CD1c-positive myeloid dendritic cell (primary cell): ENCODE measurements around the gene GRK3.

Source experiments
- DNase-seq: peaks from one replicate; pipeline ENCODE4 v3.0.0-alpha.2; 2016; ENCODE audit errors: extremely low spot score

Gene GRK3

DNA sequence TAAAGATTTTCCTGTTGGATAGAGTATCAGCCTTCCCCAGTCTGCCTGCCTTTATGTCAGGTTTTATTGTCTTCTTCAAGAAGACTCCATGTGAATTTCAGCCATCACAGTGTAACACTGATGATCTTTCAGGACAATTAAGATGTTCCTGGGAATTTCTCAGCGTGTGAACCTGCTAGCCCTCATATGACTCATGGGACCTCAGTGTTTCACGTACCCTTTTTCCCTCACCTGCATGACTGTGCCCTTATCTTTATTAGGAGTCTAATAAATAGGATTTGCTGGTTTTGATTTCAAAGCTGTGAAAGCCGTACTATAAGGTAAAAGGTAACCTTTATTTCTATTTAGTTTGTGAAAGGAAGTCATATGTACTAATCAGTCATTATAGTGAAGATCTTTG is 95.9 kb downstream of the GRK3 start:
- DNase-seq: no peak

DNA sequence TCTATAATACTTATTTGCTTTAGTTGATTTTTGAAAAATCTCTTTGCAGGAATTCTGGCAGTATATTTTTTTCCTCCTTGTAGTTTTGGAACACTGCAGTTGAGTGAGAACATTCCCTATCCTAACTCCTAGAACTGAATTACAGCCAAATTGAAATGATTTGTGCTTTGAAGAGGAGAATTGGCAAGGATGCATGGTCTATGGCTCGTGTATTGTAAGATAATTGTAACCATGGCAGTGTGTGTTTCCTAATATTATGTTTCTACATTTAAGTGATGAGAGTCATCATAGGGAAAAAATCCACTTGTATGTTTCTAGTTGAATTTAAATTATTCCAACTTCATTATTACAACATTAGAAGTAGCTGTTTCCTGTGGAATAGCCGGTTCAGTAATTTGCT is 96.6 kb downstream of the GRK3 start:
- no peak for DNase-seq

DNA sequence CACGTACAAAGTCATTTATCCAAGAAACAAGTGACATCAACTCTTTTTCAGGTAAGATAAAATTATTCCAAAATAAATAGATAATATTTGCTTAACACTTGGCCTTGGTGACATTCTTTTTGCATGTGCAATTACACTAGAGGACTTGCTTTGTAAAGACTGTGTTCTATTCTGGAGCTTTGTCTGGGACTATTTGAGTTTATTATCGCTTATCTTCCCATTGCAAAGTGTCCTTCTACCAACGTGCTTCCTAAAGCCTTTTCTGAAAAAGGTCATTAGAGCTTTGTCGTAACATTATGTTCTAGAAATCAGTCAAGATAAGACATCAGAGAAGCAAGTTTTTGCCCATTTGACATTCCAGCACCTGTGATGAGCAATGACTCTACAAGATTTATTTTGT is 99.2 kb downstream of the GRK3 start:
- no peak for DNase-seq

DNA sequence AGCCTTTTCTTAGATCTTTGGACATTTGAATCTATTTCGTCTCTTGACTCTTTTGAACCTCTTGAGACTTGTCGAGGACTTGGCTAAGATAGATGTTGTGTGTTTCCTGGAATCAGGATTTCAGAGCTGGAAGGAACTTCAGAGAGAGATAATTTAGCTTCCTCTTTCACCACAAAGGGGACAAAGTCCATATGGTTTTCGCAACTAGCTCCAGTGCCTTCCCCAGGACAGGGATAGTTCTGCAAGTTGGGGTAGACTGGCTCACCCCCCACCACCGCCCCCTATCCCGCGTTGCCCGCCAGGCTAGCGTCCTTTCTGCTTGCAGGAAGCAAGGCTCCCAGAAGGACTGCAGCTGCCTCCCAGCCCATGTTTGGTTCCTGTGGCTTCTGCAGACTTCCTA is 101.8 kb downstream of the GRK3 start:
- peak; percentile 54 for DNase-seq

DNA sequence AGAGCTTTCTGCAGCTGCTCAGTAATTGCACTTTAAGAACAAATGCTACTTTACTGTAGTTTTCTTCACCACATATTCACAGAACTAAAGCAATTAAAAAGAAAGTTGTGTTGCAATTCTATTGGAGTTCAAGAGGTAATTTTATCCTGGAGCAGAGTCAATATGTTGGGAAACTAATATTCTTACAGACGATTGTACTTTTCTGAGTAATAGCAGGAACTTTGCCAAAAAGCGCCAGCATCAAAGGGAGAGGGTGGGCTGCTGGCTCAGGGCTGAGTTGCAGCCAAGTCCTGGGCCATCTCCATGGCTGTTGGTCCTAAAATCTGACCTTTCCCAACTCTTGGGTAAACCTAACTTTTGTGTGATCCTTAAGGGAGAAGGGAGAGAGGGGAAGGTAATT is 104.0 kb downstream of the GRK3 start:
- no peak for DNase-seq

DNA sequence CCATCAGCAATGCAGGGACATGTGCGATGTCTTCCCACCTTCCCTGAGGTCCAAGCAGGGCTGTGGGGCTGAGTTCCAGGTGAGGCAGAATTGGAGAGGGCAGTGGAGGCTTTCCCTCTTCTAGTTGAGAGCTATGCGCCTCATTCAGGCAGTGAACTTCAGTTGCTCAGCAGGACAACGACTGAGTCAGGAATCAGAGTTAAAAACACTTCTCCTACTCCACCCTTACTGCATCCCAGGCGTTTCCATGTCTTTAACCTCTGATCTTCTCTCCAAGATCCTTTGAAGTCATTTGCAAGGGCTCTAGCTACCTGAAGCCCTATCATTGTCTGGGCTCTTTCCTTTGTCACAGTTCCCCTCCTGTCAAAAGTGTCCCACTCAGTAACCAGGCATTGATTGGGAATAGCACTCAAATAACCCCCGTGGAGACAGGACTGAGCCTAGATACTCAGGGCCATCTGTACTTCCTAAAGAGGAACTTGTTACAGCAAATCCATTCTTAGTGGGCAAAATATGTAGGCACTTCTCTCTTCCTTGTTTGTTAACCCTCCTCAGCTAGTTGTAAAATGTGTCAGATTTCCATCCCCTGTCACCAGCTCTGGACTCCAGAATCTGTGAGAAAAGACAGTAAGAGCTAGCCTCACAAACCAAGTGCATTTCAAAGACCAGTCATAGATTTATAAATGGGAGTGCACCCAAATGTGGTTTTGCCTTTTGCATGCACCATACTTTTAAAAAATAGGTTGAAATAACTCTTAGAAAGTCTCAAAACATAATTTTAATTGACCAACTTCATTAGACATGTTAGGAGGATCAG is 105.0 kb downstream of the GRK3 start:
- peak; percentile 66 for DNase-seq

DNA sequence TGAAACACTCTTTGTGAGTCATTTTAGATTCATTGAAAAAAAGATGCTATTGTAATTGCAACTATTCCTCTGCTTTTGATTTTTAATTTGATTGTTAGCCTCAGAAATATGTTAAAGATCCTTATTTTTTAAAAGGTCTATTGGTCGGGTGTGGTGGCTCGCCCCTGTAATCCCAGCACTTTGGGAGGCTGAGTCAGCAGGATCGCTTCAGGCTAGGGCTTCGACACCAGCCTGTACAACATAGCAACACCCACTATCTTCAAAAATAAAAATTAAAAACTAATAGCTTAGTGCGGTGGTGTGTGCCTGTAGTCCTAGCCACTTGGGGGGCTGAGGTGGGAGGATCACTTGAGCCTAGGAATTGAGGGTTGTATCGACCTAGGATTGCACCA is 105.6 kb downstream of the GRK3 start:
- DNase-seq: no peak

DNA sequence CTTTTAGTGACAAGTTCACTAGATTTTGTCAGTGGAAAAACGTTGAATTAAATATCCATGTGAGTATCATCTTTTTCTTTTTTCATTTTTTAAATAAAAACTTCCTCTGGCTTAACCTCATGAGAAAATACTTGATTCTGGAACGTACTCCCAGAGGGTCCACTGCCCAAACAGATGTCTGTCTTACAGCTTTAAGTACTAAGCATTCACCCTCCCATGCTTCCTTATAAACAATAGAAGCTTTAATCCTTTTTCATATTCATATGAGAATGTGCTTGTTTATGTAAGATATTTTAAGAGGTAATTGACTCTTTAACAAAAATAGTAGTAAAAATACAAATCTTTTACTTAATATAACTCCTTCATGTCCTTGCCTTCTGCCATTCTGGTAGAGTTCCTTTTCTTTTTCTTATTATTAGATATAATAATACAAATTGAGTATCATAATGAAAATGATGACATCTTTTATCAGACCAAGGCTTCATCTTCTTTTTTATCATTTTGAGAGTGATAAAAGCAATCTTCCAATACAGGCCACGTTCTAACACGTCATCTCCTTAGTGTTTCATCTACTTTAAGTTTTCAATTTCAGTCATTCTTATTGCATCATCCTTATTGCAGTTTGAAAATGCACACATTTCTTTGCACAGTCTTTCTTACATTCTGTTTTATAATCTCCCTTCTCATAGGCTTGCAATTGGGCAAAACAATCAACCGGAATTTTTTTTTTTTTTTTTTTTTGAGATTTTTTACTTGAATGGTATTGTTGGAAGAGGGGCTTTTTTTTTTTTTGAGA is 108.0 kb downstream of the GRK3 start:
- DNase-seq: no peak

DNA sequence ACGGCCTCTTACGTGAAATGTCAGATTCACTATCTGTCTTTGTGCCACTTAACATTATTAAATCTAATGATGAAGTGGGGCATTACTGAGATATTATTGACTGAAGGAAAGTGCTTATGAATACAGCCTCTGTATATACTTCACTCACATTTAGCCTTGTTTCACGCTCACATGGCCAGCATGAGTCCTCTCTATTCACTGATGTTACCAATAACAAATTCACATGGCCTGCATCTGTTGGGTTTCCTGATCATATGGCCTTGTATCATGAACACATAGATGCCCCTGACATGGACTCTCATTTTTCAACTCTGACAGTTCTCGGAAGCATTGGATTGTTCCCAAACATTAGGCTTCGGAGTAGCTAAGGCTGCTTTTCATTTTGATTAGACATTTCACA is 109.2 kb downstream of the GRK3 start:
- DNase-seq: no peak

DNA sequence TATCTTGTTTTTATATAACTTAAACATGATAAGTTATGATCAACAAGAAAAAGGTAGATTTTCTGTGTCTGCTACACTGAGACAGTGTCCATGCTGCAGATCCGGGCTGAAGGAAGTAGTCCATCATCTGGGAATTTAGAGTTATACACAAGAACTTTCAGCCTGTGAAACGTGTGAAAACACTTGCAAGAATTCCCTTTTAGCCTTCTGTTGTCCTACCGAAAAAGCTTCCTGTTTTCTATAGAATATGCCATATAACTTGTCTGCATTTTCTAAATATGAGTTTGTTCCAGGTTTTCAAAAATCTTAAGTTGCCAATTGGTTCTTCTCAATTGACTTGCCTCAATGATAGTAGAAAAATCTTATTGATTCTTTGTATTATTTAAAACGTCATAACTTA is 113.2 kb downstream of the GRK3 start:
- DNase-seq: no peak

DNA sequence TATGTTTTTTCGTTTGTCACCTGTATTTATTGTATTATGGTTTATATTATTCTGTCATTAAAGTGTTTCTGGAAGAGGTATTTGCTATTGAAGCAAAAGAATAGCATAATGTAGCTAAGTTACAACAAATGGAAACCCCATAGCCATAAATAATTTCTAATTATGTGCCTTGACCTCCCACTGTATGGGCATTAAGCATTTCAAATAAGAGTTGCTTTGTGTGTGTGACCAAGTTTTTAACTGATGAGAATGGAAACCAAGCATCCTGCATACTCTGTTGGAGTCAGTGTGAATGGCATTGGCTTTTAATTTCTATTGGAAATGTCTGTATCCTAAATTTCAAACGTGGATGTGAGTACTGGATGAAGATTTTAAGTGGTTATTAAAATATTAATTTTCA is 115.6 kb downstream of the GRK3 start:
- DNase-seq: no peak

DNA sequence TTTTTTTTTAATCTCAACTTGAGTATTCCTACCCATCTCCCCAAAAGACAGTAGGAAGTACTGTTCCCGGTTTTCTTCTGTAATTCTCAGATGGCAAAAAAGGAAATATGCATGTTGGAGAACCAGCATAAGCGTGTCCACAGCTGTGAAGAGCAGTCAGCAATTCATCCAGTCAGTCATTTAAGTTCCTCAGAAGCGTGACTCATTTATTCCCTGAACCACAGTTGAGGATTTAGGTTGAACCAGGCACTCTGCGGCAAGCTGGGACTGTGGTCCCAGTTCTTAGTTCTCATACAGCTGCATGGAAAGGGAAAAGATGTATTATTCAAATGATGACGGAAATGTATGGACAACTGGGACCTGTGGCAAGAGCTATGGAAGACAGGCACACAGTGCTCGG is 116.5 kb downstream of the GRK3 start:
- peak; percentile 72 for DNase-seq

DNA sequence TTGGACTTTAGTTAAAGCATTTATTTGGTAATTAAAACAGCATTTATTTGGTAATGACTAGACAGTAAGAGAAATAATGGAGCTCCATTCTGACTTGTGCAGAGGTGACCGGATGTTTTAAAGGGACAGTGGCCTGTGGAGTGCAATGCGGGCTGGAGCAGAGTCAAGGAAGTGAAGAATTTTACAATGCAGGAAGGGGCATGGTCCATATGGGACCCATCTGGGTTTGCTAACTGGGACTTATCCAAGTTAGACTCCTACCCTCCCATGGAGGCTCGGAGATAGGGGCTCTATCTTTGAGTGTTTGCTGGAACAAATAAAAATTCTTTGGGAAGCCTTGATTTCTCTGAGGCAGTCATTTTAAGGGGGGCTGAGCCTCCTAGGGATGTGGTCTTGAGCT is 117.6 kb downstream of the GRK3 start:
- DNase-seq: no peak

DNA sequence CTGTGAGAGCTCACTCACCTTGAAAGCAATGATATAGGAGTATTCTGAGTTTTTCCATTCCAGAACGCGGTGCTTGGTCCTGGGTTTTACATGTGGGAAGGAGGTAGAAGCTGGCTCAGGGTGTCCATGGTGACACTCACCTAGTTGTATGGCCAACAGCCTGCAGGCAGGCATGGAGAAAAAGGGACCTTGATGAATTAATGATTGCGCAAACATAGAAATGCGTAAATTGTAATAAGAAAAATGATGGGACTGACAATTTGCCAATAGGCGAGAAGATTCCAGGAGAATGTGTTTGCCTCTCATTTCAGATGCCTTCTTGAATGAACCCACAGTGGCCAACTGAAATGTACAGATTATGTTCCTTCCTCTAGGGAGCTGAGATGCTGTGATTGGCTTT is 124.2 kb downstream of the GRK3 start:
- DNase-seq: no peak

DNA sequence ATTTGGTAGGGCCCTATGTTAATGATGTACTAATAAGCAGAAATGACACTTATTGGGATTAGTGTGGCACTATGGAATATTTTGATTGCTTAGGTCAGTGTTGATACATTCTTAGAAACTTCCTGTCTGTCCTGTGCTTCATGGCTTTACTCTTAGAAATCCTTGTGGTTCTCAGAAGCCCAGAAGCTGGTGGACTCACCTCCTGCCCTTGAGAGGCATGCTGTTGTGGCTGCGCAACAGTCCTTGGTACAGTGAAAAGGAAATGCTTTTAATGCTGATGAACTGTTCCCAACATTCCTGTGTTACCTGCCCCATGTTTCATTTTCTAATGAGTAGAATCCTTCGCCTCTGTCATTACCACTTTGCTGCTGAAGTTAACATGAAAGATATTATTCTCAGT is 125.2 kb downstream of the GRK3 start:
- no peak for DNase-seq

DNA sequence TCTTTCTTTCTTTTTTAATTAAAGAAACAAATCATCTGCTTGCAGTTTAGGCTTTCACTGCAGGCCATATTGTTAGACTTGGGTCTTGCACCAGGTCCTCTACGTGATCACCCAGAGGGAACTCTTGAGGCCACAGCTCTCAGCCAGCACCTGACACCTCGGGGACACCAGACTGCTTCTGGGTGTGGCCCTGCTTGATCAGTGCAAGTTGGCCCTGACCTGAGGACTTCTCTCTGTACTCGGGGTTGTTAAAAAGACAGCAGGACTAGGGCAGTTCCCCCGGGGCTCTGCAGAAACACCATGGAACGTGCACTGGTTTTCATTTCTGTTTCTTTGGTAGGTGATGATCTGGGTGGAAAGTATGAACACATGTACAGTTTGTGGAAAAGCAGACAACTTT is 126.3 kb downstream of the GRK3 start:
- no peak for DNase-seq

DNA sequence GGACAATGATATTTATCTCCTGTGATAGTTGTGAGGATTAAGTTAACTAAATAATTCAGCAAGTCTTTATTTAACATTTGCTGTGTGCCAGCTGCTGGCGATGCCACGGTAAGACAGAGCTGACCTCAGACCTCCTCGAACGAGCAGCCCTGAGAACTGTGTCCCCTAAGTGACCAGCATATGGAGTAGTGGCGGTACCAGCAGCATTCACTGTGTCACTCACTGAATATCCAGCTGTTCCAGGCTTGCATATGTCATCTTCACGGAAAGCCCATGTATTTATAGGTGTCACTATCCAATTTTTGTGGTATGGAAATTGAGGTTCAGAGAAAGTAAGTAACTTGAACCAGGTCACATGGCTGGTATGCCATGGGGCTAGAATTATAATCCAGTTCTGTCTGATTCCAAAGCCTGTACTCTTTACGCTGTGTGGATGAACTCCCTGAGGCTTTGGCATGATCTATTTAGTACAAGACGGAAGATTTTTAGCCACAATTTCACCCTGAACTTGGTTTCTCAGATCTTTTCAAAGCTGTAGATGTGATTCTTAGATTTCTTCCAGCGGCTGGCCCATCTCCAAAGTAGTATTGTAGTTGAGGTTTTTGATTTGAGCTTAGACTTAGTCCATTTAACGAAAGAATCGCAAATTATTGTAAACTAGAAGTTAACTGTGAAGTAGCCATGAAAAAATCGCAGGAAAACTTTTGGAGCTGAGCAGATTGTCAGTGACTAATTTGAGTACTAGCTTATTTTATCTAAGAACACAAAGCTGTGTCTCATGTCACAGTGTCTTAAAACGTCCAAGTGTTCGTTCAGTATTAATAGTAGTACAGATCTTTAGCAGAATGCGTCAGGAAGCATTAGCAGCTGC is 128.2 kb downstream of the GRK3 start:
- DNase-seq: no peak

DNA sequence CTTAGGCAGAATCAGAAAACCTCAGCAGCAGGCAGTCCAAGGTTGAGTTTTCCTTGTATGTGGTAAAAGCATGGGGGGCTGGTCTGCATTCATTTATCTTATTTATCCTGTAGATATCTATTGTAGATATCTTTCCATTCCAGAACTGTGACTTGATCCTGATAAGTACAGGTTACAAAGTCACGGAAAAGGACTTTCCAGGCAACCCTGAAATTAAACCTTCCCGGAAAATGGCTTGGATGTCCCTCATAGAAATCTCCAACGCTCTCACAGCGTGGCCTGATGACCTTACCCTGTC is 128.7 kb downstream of the GRK3 start:
- no peak for DNase-seq

DNA sequence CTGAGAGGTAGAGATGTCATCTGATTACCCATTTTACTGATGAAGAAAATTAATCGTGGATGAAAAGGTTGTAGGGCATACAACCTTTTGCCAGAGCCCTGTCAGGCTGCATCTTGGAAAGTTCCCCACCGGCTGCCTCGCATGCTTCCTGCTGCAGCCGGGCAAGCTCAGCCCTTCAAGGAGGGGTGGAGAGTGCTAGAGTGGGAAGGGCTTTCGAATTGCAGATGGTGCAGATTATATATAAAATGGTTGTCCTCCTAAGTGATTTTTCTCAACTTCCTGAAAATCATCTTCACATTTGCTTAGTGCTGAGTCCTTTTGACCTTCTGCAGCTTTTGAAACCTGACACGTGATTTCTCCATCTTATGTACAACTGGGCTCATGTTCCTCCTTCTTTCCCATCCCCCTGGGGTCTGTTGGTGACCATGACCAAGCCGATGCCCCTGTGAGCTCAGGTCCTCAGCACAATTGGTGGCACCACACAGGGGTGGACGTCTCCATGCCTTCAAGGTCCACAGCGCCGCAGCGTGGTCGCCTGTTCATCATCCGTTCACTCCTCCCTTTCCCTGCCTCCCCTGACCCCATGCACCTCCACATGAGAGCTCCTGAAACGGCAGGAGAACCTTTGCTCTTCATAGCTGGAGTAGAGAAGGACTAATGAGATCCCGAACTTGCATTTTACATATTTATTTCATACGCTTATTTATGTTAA is 129.9 kb downstream of the GRK3 start:
- DNase-seq: no peak

DNA sequence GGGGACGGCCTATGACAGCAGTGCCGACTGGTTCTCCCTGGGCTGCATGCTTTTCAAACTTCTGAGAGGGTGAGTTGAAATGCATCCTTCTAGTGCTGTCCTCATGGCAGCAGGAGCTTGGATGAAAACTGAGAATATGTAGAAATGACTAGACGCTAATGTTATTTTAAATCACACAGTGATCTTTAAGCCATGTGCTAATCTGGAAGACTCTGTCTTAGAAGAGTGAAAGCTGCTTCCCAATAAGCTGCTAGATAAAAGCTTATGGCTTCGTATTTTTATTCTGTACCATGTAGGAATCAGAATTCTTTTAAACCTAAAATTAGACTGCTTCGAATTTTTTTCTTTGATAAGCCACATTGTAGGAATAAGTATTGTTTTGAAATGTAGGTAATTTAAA is 130.7 kb downstream of the GRK3 start:
- DNase-seq: no peak

DNA sequence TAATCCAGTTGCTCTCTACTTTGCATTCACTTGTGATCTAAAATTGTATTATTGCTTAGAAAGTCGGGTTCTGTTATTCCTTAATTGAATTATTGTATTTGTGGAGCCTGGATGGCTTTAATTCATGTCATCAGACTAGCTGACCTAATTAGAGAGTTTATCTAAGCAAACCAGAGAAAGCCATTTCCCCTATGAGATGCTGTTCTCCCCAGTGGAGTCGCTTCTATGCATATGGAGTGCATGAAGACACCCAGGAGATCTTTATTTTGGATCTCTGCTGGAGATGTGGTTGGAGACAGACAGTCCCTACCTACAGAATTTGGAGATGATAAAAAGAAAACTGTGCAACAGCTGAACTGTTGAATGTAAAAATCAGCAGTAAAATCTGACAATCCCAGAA is 132.3 kb downstream of the GRK3 start:
- DNase-seq: no peak

DNA sequence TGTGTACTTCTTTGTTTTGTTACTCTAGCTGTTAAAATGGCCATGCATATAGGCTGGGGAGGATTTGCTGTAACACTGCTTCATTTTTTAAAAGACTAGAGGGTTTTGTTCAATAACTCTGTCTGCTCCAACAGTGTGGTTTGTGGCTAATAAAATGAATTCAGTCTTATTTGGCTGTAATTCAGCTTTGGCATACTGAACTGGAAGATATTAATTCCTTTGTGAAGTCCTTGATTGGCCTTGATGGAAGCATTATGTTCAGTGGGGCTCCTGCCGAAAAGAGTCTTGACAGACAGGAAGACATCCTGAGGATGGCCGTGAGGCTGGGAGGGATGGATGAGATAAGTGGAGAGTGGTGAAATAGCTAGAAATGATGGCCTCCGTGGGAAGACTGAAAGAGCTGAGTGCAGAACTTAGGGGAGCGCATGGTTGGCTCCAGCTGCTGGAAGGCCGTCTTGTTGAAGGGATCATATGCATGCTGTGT is 132.7 kb downstream of the GRK3 start:
- DNase-seq: no peak
